ENCODE results near the gene SLC17A5. TPM values are rescaled to one million over a fixed set of nuclear protein-coding genes. Genes with fewer than 3 reads are reported as not detected.

Gene SLC17A5
- total and polyA plus RNA-seq, 9 of the 15 experiments (the other 6 are each of a cell fraction or from before 2014, with no cell fraction given): 1.3 to 7.2 (median 3.4) TPM

DNA sequence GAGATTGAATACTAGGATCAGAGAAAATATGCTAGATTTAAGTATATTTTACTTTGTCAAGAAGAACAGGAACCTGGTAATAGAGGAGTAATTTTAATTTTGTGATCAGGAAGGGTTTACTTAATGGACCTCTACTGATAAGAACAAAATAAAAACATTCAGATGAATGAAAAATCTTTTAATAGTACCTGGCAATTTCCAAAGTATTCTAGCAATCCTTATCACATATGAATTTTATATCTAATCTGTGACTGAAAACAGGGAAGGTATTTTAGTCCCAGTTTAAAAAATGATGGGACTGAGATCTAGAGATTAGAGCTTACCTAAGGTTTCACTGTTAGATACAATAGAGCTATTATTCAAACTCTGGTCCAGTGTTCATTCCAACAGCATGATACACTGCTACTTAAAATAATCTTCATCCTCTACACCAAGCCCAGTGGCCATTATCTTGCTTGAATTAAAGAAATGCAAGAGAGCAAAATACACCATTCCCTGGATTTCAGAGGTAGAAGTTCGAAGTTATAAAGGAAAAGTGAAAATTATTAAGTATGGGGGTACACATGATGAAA is 13.5 kb downstream of the SLC17A5 start:
- TF ChIP-seq RAD51 (IDR thresholded peaks at IDR 0.05; ENCODE audit: borderline replicate concordance, low read depth) (no peak), FOXJ2 (tag; IDR thresholded peaks at IDR 0.05) (no peak), NFRKB (IDR thresholded peaks at IDR 0.05; ENCODE audit: low read depth) (no peak), BRD4 (IDR thresholded peaks at IDR 0.05) (no peak), CEBPG (CRISPR knock-in tag; IDR thresholded peaks at IDR 0.05) (no peak), CEBPG (tag; conservative IDR thresholded peaks at IDR 0.05 in 1 of 2, IDR thresholded peaks at IDR 0.05 in 1 of 2) (no peak), L3MBTL2 (IDR thresholded peaks at IDR 0.05) (no peak)
- intact Hi-C loops (cut with micrococcal nuclease) (no loop called here), in situ Hi-C loops (cut with MboI) (no loop called here)
- BruUV-seq (replicated peaks): no TSS peak
- H3K9ac ChIP-seq (ENCODE audit: insufficient read depth in 1 of 2, low read depth in 2 of 2, low read length in 2 of 2): no peak overlapping the region
- H3K36me3 ChIP-seq (ENCODE audit: control insufficient read depth, insufficient read depth, low read length): peaks cover 2% of the 10 kb centered on the region; the same call in 1 of the 3 replicates
- H3K9me3 ChIP-seq (replicated peaks; ENCODE audit: control insufficient read depth, insufficient read depth, low read depth, low read length): no peaks in the 10 kb centered on the region
- no peak for FAIRE-seq
- no peak for DNase-seq (ENCODE audit: extremely low read depth in 1 of 4, low spot score in 3 of 4)
- H3K79me2 ChIP-seq (ENCODE audit: control insufficient read depth, insufficient read depth, low read length): no peaks in the 10 kb centered on the region
- ChIA-PET POLR2A (interaction anchor here (0.6 to 2.6 kb wide), 3 partner anchors 9 to 1369 kb away, joined by 3 to 11 read pairs (median 4); no protein-coding TSS in a partner anchor), CTCF (ENCODE audit: low intra/inter-chr PET ratio) (no interaction called here)
- H3K4me2 ChIP-seq (ENCODE audit: insufficient read depth, low read length): no peak overlapping the region
- H3K27me3 ChIP-seq (ENCODE audit: control insufficient read depth in 2 of 2, insufficient read depth in 2 of 2, low read length in 2 of 2): no peaks in the 10 kb centered on the region
- no peak for ATAC-seq
- WGBS (ENCODE audit: insufficient coverage, low coverage, missing lambda C conversion rate): 36% methylated on average over 1 of the region's 1 CpG
- no peak overlapping the region for H2AFZ ChIP-seq (ENCODE audit: low read depth, low read length)
- no peaks in the 10 kb centered on the region for H3K9me1 ChIP-seq (ENCODE audit: control insufficient read depth, insufficient read depth, low read length)
- H3K27ac ChIP-seq (ENCODE audit: extremely low read depth, low read depth, low read length): no peak overlapping the region
- H3K4me1 ChIP-seq (replicated peaks in 1 of 2; ENCODE audit: control insufficient read depth in 2 of 2, insufficient read depth in 2 of 2, low read length in 2 of 2): no peaks in the 10 kb centered on the region; a peak in 1 of 5 replicates
- no peak overlapping the region for H3K4me3 ChIP-seq
- H4K20me1 ChIP-seq (replicated peaks; ENCODE audit: control insufficient read depth, insufficient read depth, low read length): no peaks in the 10 kb centered on the region

Data from K562 (cell line).